Astrocyte of the spinal cord (primary cell): ENCODE data around the gene PARD3B.

ENCODE experiments used
- DNase-seq: peaks from one replicate; pipeline ENCODE4 v3.0.0; 2011; ENCODE audit warnings: low read depth, low spot score
- H3K4me3 ChIP-seq: 2 replicates; pipeline ENCODE4 v1.5.1; 2011; ENCODE audit warnings: low read depth, mild to moderate bottlenecking, low read length, moderate library complexity
- CTCF ChIP-seq: IDR thresholded peaks from 2 replicates; pipeline ENCODE4 v1.5.1; 2012; ENCODE audit warnings: low read depth, mild to moderate bottlenecking, low read length, inconsistent platforms
- in situ Hi-C: cut with HindIII; loops from 2 replicates; pipeline ENCODE4 v1.10.0; 2017; ENCODE audit warnings: low sequenced_read_pairs

Gene PARD3B

GRCh38 chr2:205510345-205510744, 965.1 kb downstream of the PARD3B start:
- DNase-seq: no peak
- H3K4me3 ChIP-seq: no peak overlapping the region
- TF ChIP-seq CTCF: no peak
- in situ Hi-C loops: no loop called here

DNA sequence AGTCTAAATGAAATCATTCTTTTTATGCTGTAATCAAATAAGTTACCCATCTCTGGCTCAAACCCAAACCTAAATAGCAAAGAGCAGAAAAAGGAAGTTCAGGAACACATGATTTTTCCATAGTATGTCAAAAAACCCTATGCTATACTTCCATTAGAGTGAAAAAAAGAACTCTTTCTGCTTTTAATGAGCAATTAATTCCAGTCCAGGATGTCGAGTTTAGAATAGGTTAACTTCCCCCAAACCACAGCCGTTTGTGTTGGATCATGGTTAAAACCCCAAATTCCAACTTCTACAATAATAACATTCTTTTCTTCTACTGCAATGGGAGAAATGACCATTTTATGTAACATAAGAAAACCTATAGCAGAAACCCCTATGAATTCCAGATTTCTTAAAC, 965.9 kb downstream of the PARD3B start:
- peak; percentile 74 for DNase-seq
- no peak overlapping the region for H3K4me3 ChIP-seq
- in situ Hi-C loops: no loop called here
- no peak for TF ChIP-seq CTCF

DNA sequence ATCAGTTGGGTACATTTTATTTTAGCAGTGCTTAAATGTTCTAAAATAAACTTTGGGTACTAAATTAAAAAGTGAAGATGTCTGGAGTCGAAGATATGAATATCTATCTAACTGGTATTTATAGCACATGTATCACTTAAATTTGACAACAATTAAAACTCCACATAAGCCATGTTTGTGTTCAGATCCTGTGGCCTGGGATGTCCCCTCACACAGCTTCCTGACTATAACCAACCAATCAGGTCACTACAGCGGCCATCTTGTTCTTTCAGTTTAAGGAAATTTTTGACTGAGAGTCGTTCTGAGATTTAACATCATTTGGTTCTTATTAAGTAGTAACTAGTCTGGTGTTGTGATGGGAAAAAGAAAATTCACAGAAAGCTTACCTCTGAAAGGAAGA, 966.4 kb downstream of the PARD3B start:
- peak; percentile 39 for DNase-seq
- in situ Hi-C loops: no loop called here

GRCh38 chr2:205520311-205520710, 975.0 kb downstream of the PARD3B start:
- TF ChIP-seq CTCF: no peak
- DNase-seq: no peak
- in situ Hi-C loops: no loop called here
- no peak overlapping the region for H3K4me3 ChIP-seq

More for the DNA sequence above, 966.4 kb downstream of the PARD3B start:
- no peak overlapping the region for H3K4me3 ChIP-seq
- TF ChIP-seq CTCF: no peak

DNA sequence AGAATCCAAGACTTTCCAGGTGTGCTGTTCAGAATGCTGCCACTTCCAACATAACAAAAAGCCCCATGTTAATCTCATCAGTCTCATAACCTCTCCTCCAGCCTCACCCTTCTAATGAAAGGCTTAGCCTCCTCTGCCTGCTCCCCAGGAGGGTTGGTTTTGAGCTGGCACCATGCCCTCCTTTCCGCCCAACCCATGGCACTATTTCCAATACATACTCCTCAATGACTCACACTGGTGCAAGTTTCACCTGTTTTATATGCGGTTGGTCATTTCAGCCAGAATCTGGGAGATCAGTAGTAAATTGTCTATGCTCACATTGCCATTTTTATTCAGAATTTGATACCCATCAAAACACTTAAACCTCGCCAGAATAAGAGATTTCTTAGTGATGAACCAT, 979.4 kb downstream of the PARD3B start:
- DNase-seq: no peak
- in situ Hi-C loops: no loop called here
- no peak for TF ChIP-seq CTCF
- H3K4me3 ChIP-seq: no peak overlapping the region

GRCh38 chr2:205527801-205528200, 982.5 kb downstream of the PARD3B start:
- in situ Hi-C loops: no loop called here
- TF ChIP-seq CTCF: no peak
- H3K4me3 ChIP-seq: no peak overlapping the region
- no peak for DNase-seq

DNA sequence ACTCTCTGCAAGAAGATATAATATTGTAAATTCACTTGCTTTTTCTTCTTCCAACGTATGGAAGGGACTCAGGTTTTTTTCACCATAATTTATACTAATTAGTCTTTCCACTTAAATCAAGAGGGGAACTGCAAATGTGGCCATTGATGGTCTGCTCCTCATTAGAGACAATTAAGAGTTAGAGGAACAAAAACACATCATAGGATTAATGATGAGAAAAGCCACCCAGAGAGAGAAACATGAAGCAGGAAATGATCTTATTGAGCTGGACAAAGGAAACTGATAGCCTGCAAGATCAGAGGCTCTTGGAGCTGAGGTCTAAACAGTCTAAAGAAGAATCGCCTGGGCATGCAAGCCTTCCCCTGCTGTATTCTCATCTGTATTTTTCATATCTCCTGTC, 985.8 kb downstream of the PARD3B start:
- DNase-seq: no peak
- in situ Hi-C loops: no loop called here
- no peak overlapping the region for H3K4me3 ChIP-seq
- no peak for TF ChIP-seq CTCF
